ENCODE measurements around the gene TPPP3. TPM values are rescaled to one million over a fixed set of nuclear protein-coding genes. Genes with fewer than 3 reads are reported as not detected.

Gene TPPP3
- total and polyA plus RNA-seq, 2 donors (not counting 3 experiments of a cell fraction or from before 2014, with no cell fraction given): 0.33 to 1.3 TPM

DNA sequence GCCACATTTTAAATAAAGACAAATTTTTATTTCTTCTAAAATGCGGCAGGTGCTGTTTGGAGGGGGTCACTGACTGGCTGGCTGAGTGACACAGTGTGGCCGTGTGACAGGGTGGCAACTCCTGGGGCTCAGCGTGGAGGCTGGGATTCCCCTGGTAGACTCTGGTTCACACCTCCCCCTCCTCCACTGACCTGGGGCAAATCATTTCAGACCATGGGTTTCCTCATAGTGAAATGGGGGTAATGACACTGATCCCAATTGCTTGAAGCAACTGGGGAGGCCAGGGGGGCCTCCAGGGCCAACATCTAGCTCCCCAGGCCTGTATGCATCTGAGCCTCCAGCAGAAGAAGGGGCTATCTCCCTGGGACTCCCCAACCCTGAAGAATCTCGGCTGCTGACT, 44.2 kb upstream of the TPPP3 start:
- peaks cover 0 to 23% of the 10 kb centered on the region in 2 experiments for H3K36me3 ChIP-seq (ENCODE audit: control insufficient read depth in 2 of 2, extremely low read depth in 1 of 2, insufficient read depth in 2 of 2, low read length in 2 of 2)
- intact Hi-C loops (cut with micrococcal nuclease) (no loop called here), dilution Hi-C loops (cut with MboI; ENCODE audit: extremely low pct_ligation_motif_present, low sequenced_read_pairs) (no loop called here)
- no peaks in the 10 kb centered on the region for H3K4me1 ChIP-seq (ENCODE audit: control insufficient read depth, extremely low read depth, insufficient read depth, low read length)
- no peak overlapping the region for H2AFZ ChIP-seq (ENCODE audit: low read depth, low read length)
- DNase-seq (ENCODE audit: low read depth, low spot score): no peak
- no peaks in the 10 kb centered on the region for H3K27me3 ChIP-seq (ENCODE audit: control insufficient read depth in 2 of 2, insufficient read depth in 2 of 2, low read length in 2 of 2)
- H3K9ac ChIP-seq (replicated peaks; ENCODE audit: extremely low read depth, insufficient read depth, low read length): no peak overlapping the region
- H3K9me1 ChIP-seq (replicated peaks; ENCODE audit: control insufficient read depth, extremely low read depth, insufficient read depth, low read length): no peaks in the 10 kb centered on the region
- ChIA-PET CTCF (no interaction called here), POLR2A (no interaction called here)
- no peaks in the 10 kb centered on the region for H3K9me3 ChIP-seq (replicated peaks; ENCODE audit: control insufficient read depth, insufficient read depth, low read length)
- no peak overlapping the region for H3K27ac ChIP-seq (ENCODE audit: insufficient read depth, low read depth, low read length)
- H3K4me3 ChIP-seq (replicated peaks in 1 of 3; ENCODE audit: insufficient read depth in 1 of 3, low read depth in 1 of 3, low read length in 3 of 3): no peak overlapping the region
- no peak for TF ChIP-seq POLR2A (IDR thresholded peaks at IDR 0.05; ENCODE audit: low read depth, low read length)
- TF ChIP-seq JUN (IDR thresholded peaks at IDR 0.05; ENCODE audit: borderline replicate concordance, insufficient read depth, insufficient read length, low read depth): no peak
- no peak for TF ChIP-seq MAX (IDR thresholded peaks at IDR 0.05; ENCODE audit: insufficient read depth, insufficient read length)
- TF ChIP-seq GATA2 (IDR thresholded peaks at IDR 0.05; ENCODE audit: insufficient read depth, insufficient read length, low read depth, low read length): no peak
- no peak for TF ChIP-seq FOS (IDR thresholded peaks at IDR 0.05; ENCODE audit: borderline replicate concordance, insufficient read depth, low read length)
- TF ChIP-seq MYC (IDR thresholded peaks at IDR 0.05; ENCODE audit: low read depth, low read length): no peak
- TF ChIP-seq EZH2 (IDR thresholded peaks at IDR 0.05; ENCODE audit: borderline replicate concordance, low read depth, low read length, severe bottlenecking): no peak
- TF ChIP-seq POLR2AphosphoS5 (IDR thresholded peaks at IDR 0.05; ENCODE audit: insufficient read depth, low read depth, low read length): no peak
- no peak for TF ChIP-seq CTCF (IDR thresholded peaks at IDR 0.05; ENCODE audit: extremely low read depth in 1 of 2, insufficient read depth in 1 of 2, low read depth in 1 of 2, low read length in 2 of 2)
- BruUV-seq (replicated peaks): no TSS peak
- no peak overlapping the region for H3K4me2 ChIP-seq (ENCODE audit: insufficient read depth, low read length)
- H4K20me1 ChIP-seq (replicated peaks; ENCODE audit: control insufficient read depth, extremely low read depth, insufficient read depth, low read length): no peaks in the 10 kb centered on the region
- no peaks in the 10 kb centered on the region for H3K79me2 ChIP-seq (ENCODE audit: control insufficient read depth, insufficient read depth, low read length)
- no peak for FAIRE-seq

All from endothelial cell of umbilical vein (primary cell).